Stimulated activated memory B cell treated with anti-CD40 and anti-IgM and Interleukin-4, amounts not matched to agents 10 μg/mL and 1 μg/mL and 100 μg/mL, for 72 hours (primary cell): ENCODE data around the gene NOL8.

ENCODE experiments used
- ATAC-seq: fragments of 150-1000 bp; cut with Tn5 transposase; 2 replicates; pipeline ENCODE4 v1.10.0; 2021
- H3K27ac Mint-ChIP-seq: one replicate; pipeline ENCODE4 v1.8.0; 2022; ENCODE audit warnings: mild to moderate bottlenecking, mixed read lengths
- H3K27me3 Mint-ChIP-seq: one replicate; pipeline ENCODE4 v1.8.0; 2022; ENCODE audit warnings: mixed read lengths
- H3K36me3 Mint-ChIP-seq: one replicate; pipeline ENCODE4 v1.8.0; 2022; ENCODE audit warnings: mixed read lengths
- H3K4me1 Mint-ChIP-seq: one replicate; pipeline ENCODE4 v1.8.0; 2022; ENCODE audit warnings: mixed read lengths
- H3K4me3 Mint-ChIP-seq: one replicate; pipeline ENCODE4 v1.8.0; 2022; ENCODE audit warnings: mild to moderate bottlenecking, moderate library complexity, mixed read lengths
- H3K9me3 Mint-ChIP-seq: one replicate; pipeline ENCODE4 v1.8.0; 2022; ENCODE audit warnings: mixed read lengths

Gene NOL8

DNA sequence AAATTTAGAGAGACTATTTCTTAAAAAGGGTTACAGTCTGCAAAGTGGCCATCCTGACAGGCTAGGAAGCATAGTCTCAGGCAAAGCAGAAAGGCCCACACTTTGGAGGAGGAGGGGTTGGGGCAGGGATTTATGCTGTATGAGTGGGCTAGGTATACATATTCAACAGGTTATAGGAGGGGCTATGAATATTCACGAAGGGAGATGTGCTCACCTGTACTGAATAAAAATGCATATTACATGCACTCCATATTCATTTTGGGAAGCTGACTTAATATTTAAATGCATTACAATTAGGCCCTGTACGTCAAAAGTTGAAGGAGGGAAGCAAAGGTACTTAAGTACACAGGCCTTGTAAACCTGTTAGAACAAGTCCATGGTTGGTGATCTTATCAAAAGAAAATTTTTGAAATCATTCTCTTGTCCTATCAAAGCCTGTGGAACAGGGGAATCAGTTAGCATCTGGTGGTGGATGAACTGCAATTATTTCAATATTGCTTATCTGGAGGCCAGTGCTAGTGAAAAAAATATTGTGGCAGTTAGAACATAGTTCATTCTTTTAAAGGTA, 2.2 kb upstream of the NOL8 start:
- no peak overlapping the region for H3K27ac Mint-ChIP-seq
- peaks cover 18% of the 10 kb centered on the region for H3K36me3 Mint-ChIP-seq
- no peak for ATAC-seq
- peaks cover 23% of the 10 kb centered on the region for H3K4me1 Mint-ChIP-seq
- H3K27me3 Mint-ChIP-seq, result no peaks in the 10 kb centered on the region
- H3K4me3 Mint-ChIP-seq, result no peak overlapping the region
- no peaks in the 10 kb centered on the region for H3K9me3 Mint-ChIP-seq

DNA sequence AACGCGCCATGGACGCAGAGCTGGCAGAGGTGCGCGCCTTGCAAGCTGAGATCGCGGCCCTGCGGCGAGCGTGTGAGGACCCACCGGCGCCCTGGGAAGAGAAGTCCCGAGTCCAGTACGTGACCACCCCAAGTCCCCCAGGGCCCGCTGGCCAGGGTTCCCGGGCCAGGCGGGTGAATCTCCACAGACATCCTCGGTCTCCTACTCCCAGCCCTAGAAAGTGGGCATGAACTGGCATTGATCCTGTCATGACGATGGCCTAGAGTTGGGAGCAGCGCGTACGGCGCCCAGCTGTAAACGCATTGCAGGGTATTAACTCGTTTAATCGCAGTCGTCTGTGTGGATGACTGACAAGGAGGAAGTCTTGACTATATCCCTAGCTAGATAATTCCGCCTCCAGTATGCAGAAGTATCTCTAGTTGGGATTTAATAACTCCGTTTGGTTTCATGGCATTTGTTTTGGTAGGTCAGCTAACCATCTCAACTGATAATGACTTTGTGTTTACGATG, 896 bp upstream of the NOL8 start:
- Mint-ChIP-seq H3K27ac (peak overlapping the region; percentile 97), H3K36me3 (peaks cover 18% of the 10 kb centered on the region), H3K4me1 (peaks cover 23% of the 10 kb centered on the region), H3K9me3 (no peaks in the 10 kb centered on the region), H3K4me3 (peak overlapping the region; percentile 98), H3K27me3 (no peaks in the 10 kb centered on the region)
- no peak for ATAC-seq

DNA sequence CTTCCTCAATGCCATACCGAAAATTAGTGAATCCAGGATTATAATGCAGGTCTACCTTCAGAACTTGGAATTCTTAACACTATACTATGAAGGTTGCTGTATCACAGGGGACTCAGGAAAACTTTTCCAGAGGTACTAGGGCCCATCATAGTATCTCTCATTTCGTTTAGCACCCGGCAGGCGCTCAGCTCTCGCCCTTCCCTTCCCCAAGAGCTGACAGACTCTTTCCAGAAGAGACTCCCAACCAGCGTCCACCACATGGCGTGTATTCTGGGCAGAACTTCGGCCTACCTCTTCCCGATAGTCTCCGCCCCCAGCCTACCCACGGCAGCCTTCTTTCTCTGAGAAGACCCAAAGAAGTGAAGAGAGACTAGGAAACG, 271 bp downstream of the NOL8 start:
- peak overlapping the region; percentile 97 for H3K27ac Mint-ChIP-seq
- ATAC-seq, result peak; percentile 34
- H3K36me3 Mint-ChIP-seq, result peaks cover 30% of the 10 kb centered on the region
- peak overlapping the region; percentile 98 for H3K4me3 Mint-ChIP-seq
- H3K4me1 Mint-ChIP-seq, result peaks cover 26% of the 10 kb centered on the region
- no peaks in the 10 kb centered on the region for H3K9me3 Mint-ChIP-seq
- no peaks in the 10 kb centered on the region for H3K27me3 Mint-ChIP-seq

DNA sequence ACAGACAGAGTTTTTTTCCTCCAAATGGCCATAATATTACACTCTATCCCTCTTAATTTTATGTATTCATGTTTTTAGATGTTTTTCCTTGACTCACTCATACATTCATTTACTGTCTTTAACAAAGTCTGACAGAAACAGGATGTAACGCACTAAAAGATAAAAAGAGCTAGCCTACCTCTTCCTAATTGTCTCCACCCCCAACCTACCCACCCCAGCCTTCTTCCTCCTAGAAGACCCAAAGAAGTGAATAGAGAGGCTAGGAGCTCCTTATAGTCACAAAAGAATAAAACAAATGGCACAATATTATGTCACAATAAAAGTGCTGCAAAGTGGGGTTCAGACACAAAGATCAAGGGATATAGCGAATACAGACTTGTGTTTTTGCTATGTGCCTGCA, 719 bp downstream of the NOL8 start:
- Mint-ChIP-seq H3K27me3 (no peaks in the 10 kb centered on the region), H3K36me3 (peaks cover 34% of the 10 kb centered on the region), H3K4me3 (peak overlapping the region; percentile 98), H3K27ac (peak overlapping the region; percentile 97), H3K4me1 (peaks cover 29% of the 10 kb centered on the region), H3K9me3 (no peaks in the 10 kb centered on the region)
- no peak for ATAC-seq

DNA sequence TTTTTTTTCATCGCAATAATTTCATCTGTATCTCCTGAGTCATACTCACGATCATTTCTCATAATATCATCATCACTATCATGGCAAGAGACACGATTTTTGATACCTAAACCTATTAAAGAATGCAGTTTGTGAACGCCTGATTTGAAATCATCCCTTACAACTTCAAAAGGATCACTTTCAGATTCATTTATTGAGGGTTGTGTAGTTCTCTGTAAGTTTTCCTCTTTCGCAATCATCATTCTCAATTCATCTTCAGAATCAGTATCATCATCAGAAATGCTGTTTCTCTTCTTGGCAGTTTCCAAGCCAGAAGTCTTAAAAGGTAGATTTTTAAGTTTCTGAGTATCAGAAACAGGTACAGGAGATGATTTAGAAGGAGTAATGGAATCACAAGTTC, 9.7 kb downstream of the NOL8 start:
- Mint-ChIP-seq H3K36me3 (peaks cover 73% of the 10 kb centered on the region), H3K4me3 (no peak overlapping the region), H3K4me1 (peaks cover 29% of the 10 kb centered on the region), H3K9me3 (no peaks in the 10 kb centered on the region), H3K27ac (no peak overlapping the region), H3K27me3 (no peaks in the 10 kb centered on the region)
- no peak for ATAC-seq

DNA sequence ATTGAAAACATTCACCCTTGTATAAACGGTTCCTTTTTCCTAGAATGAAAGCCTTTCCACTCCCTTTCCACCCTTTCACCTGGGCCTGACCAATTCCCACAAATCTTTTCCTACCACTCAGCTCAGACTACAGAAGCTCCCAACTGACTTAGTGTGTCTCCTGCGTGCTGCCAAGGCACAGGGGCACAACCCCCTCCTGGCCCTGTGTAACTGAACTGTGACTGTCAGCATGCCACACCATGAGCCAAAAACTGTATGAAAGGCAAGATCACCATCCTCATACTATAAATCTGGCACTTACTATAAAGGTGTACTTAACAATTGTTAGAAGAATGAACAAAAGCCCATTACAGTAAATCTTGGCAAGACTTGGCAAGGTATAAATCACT, 11.5 kb downstream of the NOL8 start:
- Mint-ChIP-seq H3K27ac (peak overlapping the region; percentile 15), H3K4me1 (peaks cover 23% of the 10 kb centered on the region), H3K36me3 (peaks cover 71% of the 10 kb centered on the region), H3K4me3 (no peak overlapping the region), H3K27me3 (no peaks in the 10 kb centered on the region), H3K9me3 (no peaks in the 10 kb centered on the region)
- ATAC-seq, result no peak

DNA sequence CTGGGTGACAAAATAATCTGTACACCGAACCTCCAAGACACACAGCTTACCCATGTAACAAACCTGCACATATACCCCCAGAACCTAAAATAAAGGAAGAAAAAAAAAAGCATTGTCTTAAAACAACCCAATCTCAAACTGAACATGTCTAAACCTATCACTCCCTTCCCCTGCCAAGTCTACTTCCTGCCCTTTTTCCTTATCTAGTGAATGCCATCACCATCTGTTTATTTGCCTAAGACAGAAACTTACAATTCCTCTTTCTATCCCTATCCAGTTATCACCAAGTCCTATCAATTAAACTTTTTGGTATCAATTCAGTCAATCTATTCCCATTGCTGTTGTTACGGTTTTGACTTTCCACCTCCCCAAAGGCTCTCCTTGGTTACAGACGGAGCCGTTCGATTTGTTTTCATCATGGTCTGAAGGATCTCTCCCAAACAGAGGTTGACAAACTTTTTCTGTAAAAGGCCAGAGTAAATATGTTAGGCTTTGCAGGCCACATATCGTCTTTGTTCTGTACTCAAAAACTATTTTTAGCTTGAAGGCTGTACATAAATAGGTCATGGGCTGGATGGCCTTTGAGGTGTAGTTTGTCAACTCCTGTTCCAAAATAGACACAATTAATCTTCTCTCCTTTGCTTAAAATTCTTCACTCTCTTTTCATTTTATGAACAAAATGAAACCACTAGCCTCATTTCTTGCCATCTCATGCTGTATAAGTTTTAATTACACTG, 12.1 kb downstream of the NOL8 start:
- H3K27me3 Mint-ChIP-seq, result no peaks in the 10 kb centered on the region
- H3K4me1 Mint-ChIP-seq, result peaks cover 23% of the 10 kb centered on the region
- no peaks in the 10 kb centered on the region for H3K9me3 Mint-ChIP-seq
- peak overlapping the region; percentile 15 for H3K27ac Mint-ChIP-seq
- peaks cover 71% of the 10 kb centered on the region for H3K36me3 Mint-ChIP-seq
- H3K4me3 Mint-ChIP-seq, result no peak overlapping the region
- ATAC-seq, result no peak

DNA sequence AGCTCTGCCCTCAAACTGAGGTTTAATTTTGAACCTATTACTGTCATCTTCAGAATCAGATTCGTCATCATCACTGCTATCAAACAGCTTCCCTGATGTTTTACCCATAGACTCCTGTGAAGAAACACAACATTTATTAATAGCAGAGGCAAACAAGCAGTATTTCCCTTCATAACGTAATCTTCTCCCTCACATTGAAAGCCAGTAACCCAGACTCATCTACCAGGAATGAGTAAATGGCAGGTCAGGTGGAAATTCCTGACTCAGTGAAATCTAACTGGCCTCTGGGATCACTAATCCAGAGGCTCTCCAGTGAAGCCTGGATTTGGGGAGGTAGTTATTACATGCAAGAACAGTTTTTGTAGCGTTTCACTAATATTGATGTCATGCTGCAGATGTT, 14.6 kb downstream of the NOL8 start:
- Mint-ChIP-seq H3K9me3 (no peaks in the 10 kb centered on the region), H3K27ac (no peak overlapping the region), H3K4me1 (peaks cover 23% of the 10 kb centered on the region), H3K4me3 (no peak overlapping the region), H3K36me3 (peaks cover 77% of the 10 kb centered on the region), H3K27me3 (no peaks in the 10 kb centered on the region)
- no peak for ATAC-seq

DNA sequence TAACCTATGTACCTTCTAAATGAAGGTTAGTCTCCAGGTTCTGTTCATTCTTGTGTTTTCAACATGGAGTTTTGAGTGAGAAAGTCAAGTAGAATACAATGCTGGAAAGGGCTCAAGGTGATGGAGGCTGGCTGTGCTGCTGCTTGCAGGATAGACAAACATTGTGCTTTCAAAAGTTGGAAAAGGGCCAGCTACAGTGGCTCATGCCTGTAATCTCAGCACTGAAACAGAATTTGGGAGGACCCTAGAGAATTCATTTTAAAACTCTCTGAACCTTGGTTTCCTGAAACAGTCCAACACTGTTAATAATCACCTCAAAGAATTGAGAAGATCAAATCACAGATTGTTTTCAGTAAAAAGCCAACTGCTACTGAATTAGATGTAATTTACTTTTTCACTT, 16.3 kb downstream of the NOL8 start:
- H3K27ac Mint-ChIP-seq, result no peak overlapping the region
- H3K9me3 Mint-ChIP-seq, result no peaks in the 10 kb centered on the region
- H3K36me3 Mint-ChIP-seq, result peaks cover 77% of the 10 kb centered on the region
- H3K27me3 Mint-ChIP-seq, result no peaks in the 10 kb centered on the region
- H3K4me1 Mint-ChIP-seq, result peaks cover 13% of the 10 kb centered on the region
- no peak overlapping the region for H3K4me3 Mint-ChIP-seq
- no peak for ATAC-seq

DNA sequence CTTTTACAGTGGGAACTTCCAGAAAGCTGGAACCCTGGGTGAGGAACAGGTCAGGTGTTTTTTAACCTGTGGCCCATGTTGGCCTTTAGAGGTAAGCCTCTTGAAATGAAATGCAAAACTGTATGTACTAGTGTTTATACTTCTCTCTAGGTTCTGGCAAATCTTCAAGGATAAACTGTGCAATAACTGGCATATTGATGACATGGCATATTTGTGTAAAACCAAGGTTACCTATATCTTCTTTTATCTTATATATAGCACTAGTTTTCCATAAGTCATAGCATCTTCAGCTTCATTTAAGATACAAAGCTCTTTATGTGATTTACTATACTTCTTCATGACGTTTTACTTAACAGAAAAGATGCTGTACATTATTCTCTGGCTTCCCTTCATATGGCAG, 24.2 kb downstream of the NOL8 start:
- Mint-ChIP-seq H3K4me3 (no peak overlapping the region), H3K9me3 (no peaks in the 10 kb centered on the region), H3K4me1 (peaks cover 10% of the 10 kb centered on the region), H3K27me3 (no peaks in the 10 kb centered on the region), H3K27ac (peak overlapping the region; percentile 27), H3K36me3 (peaks cover 56% of the 10 kb centered on the region)
- ATAC-seq, result no peak

DNA sequence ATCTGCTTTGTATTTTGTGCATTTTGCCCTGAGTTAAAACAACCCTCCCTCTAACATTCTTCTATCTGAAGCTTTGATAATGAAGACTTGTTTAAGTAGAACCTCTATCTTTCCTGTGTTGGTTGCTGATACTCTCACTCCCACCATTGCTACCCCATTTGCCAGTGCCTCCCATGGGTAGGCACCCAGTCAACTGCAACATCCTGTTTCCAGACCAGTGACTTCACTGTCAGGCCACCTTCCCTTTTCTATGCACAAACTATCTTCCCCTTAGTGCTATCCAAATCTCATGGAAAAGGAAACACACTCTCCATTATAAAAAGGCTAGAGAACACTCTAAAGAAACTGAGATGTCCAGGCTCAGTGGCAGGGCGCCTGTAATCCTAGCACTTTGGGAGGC, 26.0 kb downstream of the NOL8 start:
- Mint-ChIP-seq H3K27ac (peak overlapping the region; percentile 71), H3K4me1 (peaks cover 23% of the 10 kb centered on the region), H3K36me3 (peaks cover 40% of the 10 kb centered on the region), H3K27me3 (no peaks in the 10 kb centered on the region), H3K9me3 (no peaks in the 10 kb centered on the region), H3K4me3 (peak overlapping the region; percentile 11)
- peak; percentile 78 for ATAC-seq

DNA sequence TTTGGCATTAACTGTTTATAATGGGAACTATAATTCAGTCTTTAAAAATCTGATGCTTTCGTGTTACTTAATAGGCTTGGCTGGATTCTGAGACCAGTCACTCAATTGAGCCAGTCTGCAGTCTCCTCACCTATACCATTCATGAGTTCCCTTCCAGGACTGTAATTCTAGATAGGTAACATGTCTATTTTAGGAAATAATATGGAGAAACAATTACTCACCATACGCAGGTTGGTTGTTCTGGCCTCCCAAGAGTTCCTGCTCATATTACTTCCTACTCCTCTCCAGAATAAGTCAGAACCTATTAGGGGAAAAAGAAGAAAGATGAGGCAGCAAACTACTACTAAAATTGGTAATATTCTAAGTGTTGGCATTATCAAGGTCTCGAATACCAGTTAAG, 27.1 kb downstream of the NOL8 start:
- no peaks in the 10 kb centered on the region for H3K9me3 Mint-ChIP-seq
- H3K4me1 Mint-ChIP-seq, result peaks cover 25% of the 10 kb centered on the region
- no peak overlapping the region for H3K4me3 Mint-ChIP-seq
- H3K27ac Mint-ChIP-seq, result peak overlapping the region; percentile 71
- H3K27me3 Mint-ChIP-seq, result no peaks in the 10 kb centered on the region
- peaks cover 30% of the 10 kb centered on the region for H3K36me3 Mint-ChIP-seq
- no peak for ATAC-seq

DNA sequence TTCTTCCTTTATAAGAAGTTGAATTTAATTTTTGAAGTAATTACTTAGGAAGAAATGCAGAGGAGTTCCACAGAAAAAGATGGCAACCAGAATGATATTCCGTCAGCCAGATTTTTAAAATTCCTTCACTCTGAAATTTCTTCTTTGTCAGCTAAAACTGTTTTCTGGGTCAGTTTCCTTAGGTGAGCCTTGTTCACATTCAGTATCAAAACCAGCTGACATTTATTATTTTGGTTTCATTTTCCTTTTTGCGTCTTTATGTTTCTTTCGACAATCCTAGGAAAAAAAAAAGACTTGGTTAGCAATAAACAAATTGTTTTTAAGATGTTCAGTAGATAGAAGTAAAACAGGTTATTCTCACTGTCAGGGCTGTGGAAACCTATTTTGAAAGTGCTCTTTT, 27.5 kb downstream of the NOL8 start:
- Mint-ChIP-seq H3K27me3 (no peaks in the 10 kb centered on the region), H3K9me3 (no peaks in the 10 kb centered on the region), H3K27ac (peak overlapping the region; percentile 71), H3K4me1 (peaks cover 29% of the 10 kb centered on the region), H3K36me3 (peaks cover 25% of the 10 kb centered on the region), H3K4me3 (peak overlapping the region; percentile 26)
- ATAC-seq, result no peak

DNA sequence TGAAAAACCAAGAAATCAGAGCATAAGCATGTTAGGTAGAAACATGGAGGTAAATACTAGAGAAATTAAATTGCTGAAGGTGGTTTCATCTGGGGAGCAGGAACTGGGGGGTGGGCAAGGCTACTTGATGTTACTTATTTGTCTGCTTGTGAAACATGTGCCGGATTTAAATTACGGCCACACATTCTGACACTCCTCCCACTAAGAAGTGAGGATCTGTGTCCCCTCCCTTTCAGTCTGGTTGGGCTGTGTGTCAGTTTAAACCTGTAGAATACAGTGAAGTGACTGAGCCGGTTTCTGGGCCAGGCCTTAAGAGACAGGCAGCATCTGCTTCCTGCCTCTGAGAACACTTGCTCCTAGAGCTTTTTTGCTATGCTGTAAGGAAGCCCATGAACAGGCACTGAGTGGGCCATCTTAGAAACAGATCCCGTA, 29.3 kb downstream of the NOL8 start:
- no peak for ATAC-seq
- Mint-ChIP-seq H3K9me3 (no peaks in the 10 kb centered on the region), H3K36me3 (peaks cover 25% of the 10 kb centered on the region), H3K27me3 (no peaks in the 10 kb centered on the region), H3K4me3 (no peak overlapping the region), H3K27ac (no peak overlapping the region), H3K4me1 (peaks cover 43% of the 10 kb centered on the region)

DNA sequence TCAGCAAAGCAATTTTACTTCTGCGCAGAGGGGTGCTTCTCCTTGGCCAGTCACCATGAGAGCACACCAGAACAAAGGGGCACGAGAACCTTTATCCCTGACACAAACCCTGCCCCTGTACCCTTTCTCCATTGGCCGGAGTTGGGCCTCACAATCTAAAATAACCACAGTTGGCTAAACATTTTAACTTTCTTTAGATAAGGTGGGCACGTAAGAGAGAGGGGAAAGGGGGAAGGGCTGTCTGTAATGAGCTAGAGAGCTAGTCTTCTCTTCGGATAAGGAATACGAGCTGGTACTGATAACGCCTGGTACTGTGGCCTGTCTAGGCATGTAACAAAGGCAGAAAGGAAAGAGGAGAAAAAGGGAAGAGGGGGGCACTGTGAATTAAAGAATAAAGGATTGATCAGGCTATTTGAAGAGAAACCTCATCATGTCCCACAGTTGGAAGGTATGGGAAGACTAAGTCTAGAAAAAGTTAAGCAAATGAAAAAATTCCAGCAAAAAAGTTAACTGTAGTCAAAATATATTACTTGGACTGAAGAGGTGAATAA, 29.8 kb downstream of the NOL8 start:
- Mint-ChIP-seq H3K36me3 (peaks cover 30% of the 10 kb centered on the region), H3K27me3 (no peaks in the 10 kb centered on the region), H3K4me1 (peaks cover 45% of the 10 kb centered on the region), H3K27ac (peak overlapping the region; percentile 100), H3K4me3 (no peak overlapping the region), H3K9me3 (no peaks in the 10 kb centered on the region)
- ATAC-seq, result no peak

DNA sequence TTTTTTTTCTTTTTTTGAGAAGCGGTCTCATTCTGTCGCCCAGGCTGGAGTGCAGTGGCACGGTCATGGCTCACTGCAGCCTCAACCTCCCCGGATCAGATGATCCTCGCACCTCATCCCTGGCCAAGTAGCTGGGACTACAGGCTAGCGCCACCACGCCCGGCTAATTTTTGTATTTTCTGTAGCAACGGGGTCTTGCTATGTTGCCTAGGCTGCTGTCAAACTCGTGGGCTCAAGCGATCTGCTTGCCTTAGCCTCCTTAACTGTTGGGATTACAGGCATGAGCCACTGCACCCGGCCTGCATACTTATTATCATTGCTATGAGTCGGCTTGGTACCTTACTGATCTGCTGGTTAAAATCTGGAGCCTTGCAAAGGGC, 30.9 kb downstream of the NOL8 start:
- Mint-ChIP-seq H3K9me3 (no peaks in the 10 kb centered on the region), H3K27me3 (no peaks in the 10 kb centered on the region), H3K4me1 (peaks cover 50% of the 10 kb centered on the region), H3K36me3 (peaks cover 38% of the 10 kb centered on the region), H3K27ac (peak overlapping the region; percentile 100), H3K4me3 (peak overlapping the region; percentile 100)
- peak; percentile 4 for ATAC-seq
